Measurements from ENCODE around the gene KIAA1755.
A peak's percentile ranks its signal among the peaks of the same experiment; 100 is the strongest.

The KIAA1755 gene

DNA sequence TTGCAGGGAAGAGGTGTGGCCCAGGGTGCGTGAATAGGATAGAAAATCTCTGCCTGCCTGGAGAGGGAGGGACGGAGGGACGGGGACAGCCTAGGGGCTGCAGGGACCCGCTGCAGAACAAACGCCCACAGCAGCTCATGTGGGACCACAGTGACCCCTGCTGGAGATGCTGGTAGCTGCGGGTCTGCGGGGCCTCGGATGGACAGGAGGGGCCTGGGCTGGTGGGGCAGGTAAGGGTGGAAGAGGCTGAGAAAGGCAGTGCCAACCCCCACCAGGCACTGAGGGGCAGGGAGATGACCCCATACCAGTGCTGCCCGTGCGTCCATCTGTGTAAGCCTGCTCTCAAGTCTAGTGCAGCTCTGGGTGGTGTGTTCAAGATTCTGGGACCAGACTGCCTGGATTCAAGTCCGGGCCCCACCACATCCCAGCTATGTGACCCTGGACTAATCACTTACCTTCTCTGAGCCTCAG is 39.4 kb downstream of the KIAA1755 start:
- peak; percentile 35 to 66 (median 64) for DNase-seq (ENCODE audit: low read depth in 2 of 3, low spot score in 2 of 3)

DNA sequence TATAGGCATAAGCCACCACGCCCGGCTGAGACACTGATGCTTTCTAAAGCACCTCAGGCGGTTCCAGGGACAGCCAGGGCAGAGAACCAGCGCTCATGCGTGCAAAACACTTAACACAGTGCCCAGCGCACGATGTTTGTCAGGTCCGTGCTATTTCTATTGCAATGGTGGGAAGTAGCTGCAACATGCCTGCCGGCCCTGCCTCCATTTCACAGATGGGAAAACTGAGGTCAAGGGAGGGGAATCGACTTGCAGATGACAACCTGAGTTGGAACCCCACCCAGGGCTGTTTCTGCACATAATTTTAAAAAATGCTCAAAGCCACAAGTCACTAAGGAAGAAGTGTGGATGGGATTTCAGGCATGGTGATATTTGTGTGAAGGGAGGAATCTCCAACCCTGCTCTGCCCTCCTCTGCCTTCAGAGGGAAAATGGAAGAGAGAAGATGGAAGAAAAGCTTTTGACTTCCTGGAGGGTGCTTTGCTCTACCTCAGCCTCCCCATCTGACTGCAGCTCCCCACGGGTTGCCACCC is 39.9 kb downstream of the KIAA1755 start:
- DNase-seq (ENCODE audit: low read depth in 2 of 3, low spot score in 2 of 3), result no peak

DNA sequence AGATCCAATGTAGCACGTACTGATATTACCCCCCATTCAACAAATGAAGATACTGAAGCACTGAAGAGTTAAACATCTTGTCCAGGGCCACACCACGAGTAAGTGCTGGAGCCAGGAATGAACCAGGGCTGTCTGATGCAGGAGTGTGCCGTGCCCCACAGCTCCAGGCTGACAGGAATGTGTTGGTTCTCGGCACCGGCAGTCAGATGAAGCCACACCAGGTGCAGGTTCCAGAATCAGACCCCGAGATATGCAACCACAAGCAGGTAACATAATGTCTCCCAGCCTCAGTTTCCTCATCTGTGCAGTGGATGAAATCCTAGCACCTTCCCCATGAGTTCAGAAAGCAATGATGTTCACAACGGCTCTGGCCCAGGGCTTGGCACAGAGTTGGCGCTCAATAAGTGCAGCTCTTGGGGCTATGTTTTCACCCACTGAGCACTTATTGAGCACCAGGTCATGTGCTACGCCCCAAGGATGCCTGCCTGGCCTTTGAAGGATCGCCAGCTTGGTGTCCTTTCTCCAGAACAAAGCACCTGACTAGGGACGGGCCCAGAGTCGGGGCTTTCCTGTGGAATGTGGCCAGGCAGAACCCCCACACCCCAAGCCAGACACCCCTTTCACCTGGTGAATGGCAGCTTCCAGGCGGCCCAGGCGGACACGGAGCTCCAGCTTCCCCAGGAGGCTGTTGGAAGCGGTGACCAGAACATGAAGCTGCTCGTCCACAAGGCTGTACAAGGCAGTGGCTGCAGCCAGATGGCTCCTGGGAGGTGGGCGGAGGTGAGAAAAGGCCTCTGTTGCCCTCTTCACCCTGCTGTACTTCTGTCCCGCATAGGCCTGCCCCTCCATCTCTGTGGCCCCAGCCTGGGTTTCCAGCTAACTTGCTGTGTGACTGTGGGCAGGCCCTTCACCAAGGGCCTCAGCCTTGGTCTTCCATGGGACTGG is 41.3 kb downstream of the KIAA1755 start:
- no peak for DNase-seq (ENCODE audit: low read depth in 2 of 3, low spot score in 2 of 3)

DNA sequence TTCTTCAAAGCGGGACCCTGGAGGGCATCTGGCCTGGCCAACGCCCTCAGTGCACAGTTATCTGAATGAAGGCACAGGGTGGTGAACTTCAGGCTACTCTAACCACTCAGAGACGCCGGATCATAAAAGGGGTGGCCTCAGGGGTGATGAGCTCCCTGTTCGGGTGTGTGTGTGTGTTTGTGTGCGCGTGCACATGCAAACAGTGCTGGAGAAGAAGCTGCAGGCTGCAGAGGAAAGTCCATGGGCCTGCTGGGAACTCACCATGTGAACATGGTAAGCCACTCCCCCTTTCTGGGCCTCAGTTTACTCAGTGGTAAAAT is 42.0 kb downstream of the KIAA1755 start:
- no peak for DNase-seq (ENCODE audit: low read depth in 2 of 3, low spot score in 2 of 3)

DNA sequence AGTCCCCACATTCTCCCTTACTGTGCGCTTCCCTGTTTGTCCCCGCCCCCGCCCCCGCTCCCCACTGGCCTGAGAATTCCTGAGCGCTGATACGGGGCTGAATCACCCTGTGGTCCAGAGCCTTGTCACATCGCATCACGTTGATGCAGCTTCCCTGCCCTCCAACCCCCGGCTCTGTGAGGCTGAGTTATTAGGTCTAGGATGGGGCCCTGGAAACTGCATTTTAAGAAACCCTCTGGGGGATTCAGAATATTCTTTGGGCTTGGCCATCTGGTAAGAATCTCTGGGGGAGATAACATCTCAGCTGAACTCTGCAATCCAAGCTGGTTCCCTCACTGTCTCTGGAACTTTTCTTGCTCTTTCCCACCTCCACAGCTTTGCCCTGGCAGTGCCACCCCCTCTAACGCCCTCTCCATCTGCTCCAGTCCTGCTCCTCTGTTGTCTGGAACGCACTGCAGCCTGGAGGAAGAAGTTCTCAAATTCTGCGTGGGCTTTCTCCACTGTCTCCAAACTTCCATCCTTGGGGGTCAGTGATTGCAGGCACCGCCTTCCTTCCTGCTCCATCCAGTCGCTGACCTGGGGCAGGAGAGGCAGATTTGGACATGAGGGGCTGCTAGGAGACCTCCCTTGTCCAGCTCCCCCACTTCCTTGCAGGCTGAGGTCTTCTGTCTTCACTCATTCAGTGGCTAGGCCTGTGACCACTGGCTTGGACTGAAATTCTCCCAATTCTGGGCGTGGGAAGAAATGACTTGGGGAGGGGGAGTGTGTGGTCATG is 42.6 kb downstream of the KIAA1755 start:
- DNase-seq (ENCODE audit: low read depth in 2 of 3, low spot score in 2 of 3), result no peak

DNA sequence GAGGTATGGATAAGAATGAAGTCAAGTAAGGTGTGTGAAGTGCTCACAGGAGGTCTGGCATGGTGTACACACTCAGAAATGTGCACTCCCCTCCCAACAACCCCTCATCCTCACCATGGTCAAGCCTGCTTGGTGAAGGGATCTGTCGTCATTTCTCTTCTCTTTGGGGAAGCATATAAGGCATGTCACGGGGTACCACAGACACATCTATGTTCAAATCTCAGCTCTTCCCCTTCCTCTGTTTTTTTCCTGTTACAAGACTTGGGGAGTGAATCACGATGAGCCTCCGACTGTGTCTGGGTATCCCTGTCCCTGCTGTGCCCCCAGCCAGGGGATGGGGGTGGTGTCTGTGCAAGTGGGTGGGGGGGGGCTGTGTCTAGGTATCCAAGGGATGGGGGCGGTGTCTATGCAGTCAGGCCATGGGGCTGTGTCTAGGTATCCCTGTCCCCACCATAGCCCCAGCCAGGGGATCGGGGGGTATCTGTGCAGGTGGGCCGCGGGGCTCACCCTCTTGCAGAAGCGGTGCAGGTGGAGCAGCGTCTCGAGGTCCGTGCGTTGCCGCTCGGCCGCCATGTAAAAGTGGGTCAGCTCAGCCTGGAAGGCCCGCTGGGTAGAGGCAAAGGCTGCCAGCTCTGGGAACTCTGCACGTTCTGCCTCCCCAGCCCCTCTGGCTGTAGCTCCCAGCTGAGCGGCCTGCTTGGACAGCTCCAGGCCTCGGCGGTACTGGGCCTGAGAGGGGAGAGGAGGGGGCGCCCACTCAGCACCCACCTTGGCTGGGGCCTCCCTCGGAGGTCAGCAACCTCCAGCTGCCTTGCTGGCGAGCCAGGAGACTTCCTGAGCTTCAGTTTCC is 43.6 kb downstream of the KIAA1755 start:
- no peak for DNase-seq (ENCODE audit: low read depth in 2 of 3, low spot score in 2 of 3)

DNA sequence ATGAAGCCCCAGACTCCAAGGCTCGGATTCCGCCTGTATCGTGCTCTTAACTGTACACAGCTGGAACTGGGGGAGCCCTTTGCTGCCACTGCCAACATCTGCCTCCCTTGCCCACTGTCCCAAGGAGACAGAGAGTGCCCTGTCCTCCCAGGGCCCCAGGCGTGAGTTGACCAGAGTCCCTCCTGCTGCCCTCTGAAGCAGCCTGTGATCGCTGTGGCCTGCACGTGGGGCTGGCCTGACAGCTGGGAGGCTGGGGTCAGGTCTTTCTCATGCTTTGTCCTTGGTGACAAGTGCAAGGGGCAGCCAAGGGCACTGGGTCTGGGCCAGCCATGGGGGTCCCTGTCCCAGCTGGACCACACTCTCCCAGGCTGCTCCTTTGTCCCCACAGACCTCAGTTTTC is 44.3 kb downstream of the KIAA1755 start:
- DNase-seq (ENCODE audit: low read depth in 2 of 3, low spot score in 2 of 3), result no peak

DNA sequence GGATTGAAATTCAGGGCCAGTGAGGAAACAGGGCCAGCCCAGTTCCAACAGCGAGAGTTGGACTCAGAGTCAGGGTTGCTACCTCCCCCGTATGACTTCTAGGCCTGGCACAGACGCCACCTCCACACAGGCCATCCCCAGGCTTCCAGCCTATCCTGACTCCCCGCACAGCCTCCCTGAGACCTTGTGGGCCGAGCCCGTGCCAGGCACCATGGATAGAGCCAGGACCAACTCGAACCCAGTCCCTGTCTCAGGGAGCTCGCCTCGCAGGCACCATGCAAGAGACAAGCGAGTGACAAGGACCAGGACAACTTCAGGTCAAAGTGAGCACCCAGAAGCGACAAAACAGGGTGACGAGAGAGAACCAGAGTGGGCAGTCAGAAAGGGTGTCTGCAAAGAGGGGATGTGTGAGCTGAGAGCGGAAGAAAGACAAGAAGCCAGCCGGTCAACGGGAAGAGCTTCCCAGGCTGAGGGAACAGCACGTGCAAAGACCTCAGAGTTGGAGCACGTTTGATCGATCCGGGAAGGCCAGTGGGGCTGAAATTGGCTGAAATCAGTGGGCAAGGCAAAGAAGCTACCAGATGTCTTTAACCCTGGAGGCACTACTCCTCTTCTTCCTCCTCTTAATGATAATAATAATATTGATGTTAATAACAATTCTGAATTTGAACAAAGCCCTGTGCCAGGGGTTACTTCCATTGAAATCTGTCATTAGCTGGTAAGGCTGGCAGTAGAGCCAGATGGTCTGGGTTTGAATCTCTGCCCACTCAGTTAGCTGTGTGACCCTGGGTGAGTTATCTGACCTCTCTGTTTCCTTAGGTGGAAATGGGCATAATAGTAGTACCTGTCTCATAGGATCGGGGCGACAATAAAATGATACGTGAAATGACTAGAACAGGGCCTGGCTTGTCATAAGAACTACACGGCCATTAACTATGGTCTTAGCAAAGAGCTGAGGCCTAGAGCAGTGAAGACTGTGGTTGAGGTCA is 45.0 kb downstream of the KIAA1755 start:
- DNase-seq (ENCODE audit: low read depth in 2 of 3, low spot score in 2 of 3), result no peak

DNA sequence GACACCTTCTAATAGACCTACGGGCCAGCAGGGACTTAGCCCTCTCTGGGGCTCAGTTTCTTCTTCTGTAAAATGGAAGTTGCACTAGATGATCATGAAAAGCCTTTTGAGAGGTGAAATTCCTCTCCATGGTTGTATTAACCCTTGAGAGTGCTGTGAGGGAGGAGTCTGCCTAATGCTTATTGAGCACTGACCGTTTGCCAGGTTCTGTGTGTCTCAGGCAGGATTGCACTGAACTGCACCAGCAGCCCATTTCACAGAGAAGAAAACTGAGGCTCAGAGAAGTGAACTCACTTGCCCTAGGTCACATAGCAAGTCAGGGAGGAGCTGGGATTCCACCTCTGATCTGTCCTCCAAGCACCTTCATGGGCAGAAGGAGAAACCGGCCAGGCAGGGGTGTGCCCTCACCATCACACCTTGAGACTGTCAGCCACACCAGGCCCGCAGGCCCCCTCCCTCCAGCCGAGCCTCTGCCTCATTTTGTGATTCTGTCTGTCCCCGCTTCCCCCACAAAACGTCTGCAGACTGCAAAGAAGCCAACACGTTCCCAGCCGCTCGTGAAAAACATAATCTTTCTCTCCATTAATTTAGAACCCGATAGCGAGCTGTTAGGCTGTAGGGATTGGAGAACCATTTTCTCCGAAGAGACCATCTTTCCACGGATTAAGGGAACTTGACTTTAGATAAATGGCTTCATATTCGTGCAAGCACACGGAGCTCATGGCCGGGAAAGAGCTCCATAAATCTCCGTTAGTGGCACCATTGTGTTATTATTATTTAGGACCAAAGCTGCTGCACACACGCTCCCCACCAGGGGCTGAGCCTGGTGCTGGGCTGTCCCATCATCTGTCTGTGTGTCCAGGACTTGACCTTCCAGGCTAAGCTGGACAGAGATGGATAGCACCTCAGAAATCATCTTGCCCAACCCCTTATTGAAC is 46.0 kb downstream of the KIAA1755 start:
- no peak for DNase-seq (ENCODE audit: low read depth in 2 of 3, low spot score in 2 of 3)

DNA sequence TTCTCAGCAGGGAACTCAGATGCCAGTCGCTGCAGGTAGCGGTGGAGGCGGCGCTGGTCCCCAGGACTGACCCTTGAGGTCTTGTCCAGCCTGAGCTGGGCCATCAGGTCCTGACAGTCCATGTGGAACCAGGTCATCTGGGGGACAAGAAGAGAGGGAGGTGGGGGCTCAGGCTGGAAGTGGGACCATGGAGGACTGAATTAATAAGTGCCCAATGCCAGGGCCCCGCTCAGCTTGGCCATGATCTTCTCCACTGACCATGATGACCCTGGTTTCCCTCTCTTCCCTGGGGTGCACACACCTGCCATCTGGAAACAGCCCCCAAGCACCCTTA is 47.0 kb downstream of the KIAA1755 start:
- no peak for DNase-seq (ENCODE audit: low read depth in 2 of 3, low spot score in 2 of 3)

DNA sequence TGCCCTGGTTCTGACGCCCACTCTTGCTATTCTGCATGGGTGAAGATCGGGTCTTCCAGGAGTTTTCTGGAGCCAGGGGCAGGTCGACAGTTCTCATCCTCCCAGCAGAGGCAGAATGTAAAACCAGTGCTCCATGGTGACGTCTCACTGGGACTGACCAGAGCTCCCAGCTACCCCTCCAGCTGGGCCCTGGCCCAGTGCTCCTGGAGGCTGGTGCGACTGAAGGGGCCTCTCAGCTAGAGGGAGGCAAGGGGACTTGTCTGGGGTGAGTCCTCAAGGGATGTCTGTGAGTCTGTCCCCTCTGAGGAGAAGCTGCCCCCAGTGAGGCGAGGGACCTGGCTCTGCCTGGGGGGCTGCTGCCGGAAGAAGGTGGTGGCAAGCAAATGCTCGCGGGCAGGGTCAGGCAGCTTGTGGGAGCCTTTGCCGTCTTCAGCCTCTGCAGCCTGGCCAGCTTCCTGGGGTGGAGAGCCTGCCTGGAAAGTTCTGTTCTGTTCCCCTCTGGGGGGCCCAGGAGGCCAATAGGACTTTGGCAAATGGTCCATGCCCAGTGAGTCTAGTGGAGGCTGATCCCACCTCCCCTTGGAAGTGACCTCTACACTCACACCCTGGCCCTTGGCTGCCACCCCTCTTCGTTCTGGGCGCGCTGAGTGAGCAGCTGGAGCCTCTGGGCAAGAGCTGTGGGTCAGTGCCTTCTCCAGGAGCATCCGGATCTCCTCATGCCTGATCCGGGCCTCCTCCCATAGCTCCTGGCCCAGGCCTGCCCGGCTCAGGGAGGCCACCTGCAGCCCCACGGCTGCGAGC is 47.5 kb downstream of the KIAA1755 start:
- no peak for DNase-seq (ENCODE audit: low read depth in 2 of 3, low spot score in 2 of 3)

DNA sequence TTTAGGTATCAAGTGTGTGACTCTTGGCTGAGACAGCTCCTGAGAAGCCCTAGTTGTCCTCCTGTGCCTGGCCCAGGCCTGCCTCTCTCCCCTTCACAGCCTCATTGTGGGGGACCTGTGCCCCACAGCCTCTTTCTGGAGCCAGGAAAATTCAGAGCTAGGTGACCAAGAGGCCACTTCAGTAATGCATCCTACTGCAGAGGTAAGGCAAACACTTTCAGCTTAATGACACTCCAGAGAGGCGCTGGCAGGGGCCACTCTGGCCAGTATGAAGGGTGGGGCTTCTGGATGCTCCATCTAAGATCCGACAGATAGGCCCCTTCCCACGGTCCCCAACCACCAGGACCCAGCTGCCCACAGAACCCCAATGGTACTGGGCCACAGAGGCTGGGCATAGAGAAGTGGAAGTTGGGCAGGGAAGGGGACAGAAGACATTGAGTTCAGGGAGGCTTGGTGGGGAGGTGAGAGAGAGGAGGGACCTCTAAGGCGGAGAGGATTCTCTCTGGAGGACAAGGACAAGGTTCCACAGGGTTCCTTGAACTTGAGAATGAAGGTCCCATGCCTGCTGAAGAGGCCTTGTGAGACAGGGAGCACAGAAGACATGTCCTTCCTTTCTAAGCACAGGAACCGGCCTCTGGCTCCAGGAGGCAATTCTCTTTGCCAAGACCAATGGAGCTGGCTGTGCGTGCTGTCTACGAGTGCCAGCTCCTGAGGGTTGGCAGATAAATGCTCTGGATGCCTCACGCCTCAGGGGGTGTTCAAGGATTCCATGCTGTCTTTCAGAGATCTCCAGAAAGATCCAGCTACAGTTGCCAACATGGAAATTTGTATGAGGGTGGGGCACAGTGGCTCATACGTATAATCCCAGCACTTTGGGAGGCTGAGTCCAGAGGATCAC is 49.1 kb downstream of the KIAA1755 start:
- no peak for DNase-seq (ENCODE audit: low read depth in 2 of 3, low spot score in 2 of 3)

DNA sequence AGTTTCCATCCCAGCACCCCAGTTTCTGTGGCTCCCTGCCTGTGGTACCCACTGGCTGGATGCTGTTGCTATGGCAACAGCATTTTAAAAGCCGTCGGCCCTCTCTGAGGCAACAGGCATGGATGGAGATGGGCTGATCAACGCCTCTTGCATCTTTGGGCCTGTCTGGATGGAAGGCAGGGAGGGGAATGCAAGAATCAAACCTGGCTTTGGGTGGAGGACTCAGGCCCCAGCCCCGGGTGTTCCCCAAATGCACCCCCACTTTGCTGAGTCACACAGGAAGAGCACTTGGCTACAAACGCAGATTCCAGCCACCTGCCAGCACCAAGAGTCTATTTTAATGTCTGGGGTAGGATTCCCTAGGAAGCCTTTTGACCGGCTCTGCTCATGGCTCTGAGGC is 49.8 kb downstream of the KIAA1755 start:
- DNase-seq (ENCODE audit: low read depth in 2 of 3, low spot score in 2 of 3), result no peak

DNA sequence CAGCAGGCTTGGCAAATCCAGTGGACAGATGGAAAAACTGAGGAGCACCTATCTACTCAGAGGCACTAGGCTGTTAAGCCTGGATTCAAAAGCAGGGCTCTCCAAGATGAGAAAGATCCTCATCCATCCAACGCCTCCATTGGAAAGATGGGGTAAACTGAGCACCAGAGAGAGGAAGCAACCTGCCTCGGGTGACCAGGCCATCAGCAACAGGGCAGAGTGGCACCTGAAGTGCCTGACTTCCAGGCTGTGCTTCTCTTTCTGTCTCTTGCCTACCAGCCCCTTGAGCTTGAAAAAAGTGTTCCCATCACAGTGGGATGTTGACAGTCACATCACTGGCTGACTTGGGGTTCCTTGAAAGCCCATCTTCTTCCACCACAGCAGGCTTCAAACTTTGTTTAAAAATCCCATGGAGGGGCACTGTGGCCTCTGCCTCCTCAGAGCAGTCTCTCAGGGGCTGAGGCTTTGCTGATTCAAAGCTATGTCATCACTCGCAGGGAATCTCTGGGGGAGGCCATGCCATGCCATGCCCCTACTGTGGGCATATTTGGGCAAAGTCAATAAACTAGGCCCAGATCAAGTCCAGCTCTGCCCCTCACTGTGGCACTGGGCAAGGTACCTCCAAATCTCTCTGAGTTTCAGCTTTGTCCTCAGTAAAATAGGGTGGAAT is 50.7 kb downstream of the KIAA1755 start:
- no peak for DNase-seq (ENCODE audit: low read depth in 2 of 3, low spot score in 2 of 3)

DNA sequence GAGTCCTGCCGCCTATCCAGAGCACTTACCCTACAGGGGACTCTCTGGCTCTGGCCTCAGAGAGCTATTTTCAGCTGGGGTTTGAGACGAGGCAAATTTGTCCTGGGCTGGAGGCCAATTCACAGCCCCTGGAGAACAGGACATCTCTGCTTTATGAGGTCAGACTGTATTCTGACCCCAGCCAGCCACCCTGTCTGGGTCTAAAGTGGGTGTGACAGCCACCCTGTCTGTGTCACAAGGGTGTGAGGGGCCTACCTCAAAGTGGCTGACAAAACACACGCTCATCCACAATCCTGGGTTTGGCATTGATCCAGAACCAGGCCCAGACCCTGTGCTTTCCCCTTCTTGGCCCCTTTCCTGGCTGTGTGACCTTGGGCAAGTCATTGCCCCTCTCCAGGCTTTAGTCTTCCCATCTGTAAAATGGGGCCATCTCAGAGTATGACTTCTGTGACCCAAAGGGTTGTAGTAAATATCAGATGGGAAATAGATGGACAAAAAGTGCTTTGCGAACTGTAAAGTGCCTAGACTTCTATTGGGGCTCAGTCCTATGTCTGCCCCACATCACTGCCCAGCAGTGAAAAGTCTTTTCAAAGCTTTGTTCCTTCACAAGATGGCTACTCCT is 51.4 kb downstream of the KIAA1755 start:
- no peak for DNase-seq (ENCODE audit: low read depth in 2 of 3, low spot score in 2 of 3)

DNA sequence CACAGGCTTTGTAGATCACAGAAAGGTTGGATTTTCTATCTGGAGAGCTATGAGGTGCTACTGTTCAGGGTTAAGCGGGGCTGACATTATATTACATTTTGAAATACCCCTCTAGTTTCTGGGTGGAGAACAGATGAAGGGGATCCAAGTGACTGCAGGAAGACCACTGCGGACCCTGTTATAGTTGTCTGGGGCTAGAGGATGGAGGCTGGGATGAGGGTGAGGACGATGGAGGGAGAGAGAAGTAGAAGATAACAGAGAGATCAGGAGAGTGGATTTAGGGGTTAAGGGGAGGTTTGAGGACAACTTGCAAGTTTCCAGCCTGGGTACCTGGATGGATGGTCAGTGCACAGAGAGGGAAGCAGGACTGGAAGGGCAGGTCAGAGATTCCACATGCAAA is 52.0 kb downstream of the KIAA1755 start:
- DNase-seq (ENCODE audit: low read depth in 2 of 3, low spot score in 2 of 3), result no peak
